GM12875 (cell line): ENCODE measurements around the gene TIRAP.

Experiments
- H3K4me3 ChIP-seq: one replicate; pipeline ENCODE4 v1.5.1; 2011; ENCODE audit warnings: low read depth, low read length, control low read depth
- CTCF ChIP-seq: IDR thresholded peaks from 2 replicates; pipeline ENCODE4 v1.5.1; 2011; ENCODE audit warnings: low read depth, mild to moderate bottlenecking, control low read depth, inconsistent platforms, low read length, moderate library complexity, borderline replicate concordance; ENCODE audit not compliant: insufficient read depth

The TIRAP gene

GRCh38 chr11:126312961-126313360, 30.1 kb downstream of the TIRAP start:
- no peak for TF ChIP-seq CTCF
- no peak overlapping the region for H3K4me3 ChIP-seq

DNA sequence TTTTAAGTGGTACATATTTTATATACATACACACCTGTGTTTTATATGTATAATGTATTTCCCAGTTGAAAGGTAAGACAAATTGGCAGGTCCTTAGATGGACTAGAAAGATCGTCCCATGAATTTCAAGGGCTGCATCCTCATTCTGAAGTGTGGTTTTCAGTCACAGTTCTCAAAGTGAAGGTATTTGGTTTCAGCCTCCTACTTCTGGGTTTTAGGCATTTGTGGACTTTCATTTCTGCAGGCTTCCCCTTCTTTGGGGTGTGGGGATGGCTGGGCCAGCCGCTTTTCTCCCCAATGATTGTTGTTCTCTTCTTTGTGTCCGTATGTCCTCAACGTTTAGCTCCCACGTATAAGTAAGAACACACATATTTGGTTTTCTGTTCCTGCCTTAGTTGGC, 30.9 kb downstream of the TIRAP start:
- H3K4me3 ChIP-seq = no peak overlapping the region
- TF ChIP-seq CTCF = no peak

DNA sequence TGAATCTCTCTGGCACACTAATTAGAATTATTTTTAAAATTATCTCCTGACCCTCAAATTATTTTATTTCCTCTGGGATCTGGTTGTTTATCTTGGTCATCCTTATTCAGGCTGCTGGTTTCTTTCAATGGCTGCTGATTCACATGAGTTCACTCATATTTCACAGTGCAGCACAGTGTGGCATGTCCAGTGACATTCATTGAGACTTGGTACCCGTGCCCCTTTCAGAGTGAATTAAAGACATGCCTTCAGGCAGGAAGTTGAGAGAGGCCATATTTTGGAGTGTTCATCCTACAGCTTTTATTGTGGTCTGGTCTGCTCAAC, 34.5 kb downstream of the TIRAP start:
- TF ChIP-seq CTCF = no peak
- no peak overlapping the region for H3K4me3 ChIP-seq

DNA sequence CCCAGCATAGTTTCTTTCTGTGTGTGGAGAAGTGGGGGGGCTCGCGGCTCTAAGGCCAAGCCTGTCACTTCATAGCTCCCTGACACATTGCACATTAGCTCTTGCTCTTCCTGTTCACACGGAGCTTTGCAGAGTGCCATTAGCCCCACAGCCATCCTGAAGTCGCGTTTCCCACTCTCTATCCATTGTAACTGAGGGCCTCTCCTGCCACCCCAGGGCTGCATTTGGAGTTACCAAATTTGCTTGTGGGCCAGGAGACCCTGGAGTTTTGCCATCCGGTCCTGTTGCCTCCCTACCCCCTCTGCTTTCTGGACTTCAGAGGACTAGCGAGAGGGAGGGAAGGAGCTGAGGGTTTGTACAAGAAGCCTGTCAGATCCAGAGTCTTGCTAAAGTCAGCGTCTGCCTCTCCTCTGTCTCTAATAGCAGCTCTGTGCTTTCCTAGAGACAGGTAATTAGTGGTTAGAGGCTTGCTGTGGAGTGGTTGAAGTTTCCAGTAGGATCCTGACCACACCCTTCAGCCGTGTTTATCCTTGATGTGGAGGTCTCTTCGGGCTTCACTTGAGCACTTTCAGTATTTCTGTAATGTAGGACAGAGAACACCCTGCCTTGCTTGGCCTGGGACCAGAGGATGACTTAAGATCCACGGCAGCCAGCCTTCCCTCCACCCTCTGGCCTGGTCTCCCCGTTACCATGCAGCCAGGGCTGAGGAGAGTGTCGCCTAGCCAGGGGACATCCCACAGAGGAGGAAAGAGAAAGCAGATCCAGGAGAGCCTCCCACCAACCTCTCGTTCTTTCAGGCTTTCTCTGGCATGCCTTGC, 35.1 kb downstream of the TIRAP start:
- H3K4me3 ChIP-seq = no peak overlapping the region
- no peak for TF ChIP-seq CTCF

DNA sequence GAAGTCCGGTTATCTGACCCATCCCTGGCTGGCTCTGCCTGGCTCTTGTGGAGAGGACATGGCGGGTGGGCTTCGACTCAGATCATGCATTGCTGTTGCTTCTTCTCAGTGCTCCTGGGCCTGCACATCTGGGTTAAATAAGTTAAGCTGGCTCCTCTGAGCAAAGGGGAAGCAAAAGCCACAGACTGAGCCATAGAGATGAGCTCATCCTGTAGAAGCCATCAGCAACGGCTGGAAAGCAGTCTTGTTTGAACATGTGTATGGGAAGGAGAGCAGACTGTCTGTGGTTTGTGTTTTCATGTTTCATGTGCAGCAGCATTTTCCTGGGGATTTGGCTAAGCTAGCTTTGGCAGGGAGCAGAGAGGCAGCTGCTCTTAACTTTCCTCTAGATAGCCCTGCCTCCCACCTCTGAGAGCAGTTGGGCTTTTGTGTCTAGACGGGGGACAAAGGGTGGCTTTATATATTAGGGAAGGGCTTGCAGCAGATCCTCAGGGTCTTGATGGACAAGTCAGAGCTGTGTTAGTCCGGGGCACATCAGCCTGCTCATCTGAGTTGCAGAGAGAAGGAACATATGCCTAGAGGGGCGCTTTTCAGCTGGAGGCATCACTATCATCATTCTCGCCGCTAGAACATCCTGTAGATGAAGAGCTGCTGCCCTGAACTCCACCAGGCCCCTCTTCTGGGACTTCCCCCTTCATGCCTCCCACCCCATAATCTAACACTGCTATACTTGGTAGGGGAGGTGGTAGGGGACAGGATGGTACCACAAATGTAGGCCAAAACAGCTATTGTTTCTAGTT, 35.9 kb downstream of the TIRAP start:
- TF ChIP-seq CTCF = no peak
- no peak overlapping the region for H3K4me3 ChIP-seq

DNA sequence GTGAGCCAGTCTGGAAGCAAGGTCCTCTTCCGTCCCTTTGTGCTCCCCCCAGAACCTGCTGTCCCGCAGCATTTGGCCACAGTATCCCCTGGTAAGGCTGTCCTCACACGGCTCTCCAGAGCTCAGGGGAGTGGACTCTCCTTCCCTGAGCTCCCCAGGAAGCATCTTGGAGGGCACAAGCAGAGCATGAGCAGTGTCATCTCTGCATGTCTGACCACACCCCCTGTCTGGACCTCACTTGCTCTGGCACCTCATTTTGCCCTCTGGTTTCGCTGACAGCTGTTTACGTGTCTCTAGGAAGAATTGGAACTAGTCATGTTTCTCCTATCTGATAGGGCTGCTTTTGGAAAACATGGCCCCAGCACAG, 36.5 kb downstream of the TIRAP start:
- H3K4me3 ChIP-seq = no peak overlapping the region
- TF ChIP-seq CTCF = no peak

DNA sequence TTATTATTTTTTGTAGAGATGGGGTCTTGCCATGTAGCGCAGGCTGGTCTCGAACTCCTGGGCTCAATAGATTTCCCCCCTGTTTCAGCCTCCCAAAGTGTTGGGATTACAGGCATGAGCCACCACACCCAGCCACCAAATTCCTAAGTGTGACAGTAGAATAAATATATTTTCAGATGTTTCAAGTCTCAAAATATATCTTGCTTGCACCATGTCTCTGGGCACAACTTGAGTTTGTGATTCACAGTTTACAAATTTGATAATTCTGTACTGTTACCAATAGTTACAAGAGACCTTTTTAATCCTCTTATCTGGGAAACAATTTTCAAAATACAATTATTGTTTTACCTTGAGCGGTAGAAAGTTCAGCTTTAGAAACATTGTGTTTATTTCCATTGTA, 40.1 kb downstream of the TIRAP start:
- H3K4me3 ChIP-seq = no peak overlapping the region
- TF ChIP-seq CTCF = no peak
